ENCODE data around the gene SEC22C. TPM values are rescaled to one million over a fixed set of nuclear protein-coding genes. Genes with fewer than 3 reads are reported as not detected.

Gene SEC22C
- polyA plus RNA-seq, 1 donor (not counting 4 experiments of a cell fraction or from before 2014, with no cell fraction given) = 58.4 TPM

- Histone ChIP-seq H2AFZ (ENCODE audit: control insufficient read depth, low read length) (no peak overlapping the region), H3K27me3 (ENCODE audit: control insufficient read depth, extremely low read depth, insufficient read depth, low read length) (peaks cover 10% of the 10 kb centered on the region), H3K4me3 (ENCODE audit: control insufficient read depth in 2 of 3, extremely low read depth in 1 of 3, insufficient read depth in 2 of 3, low read depth in 1 of 3, low read length in 3 of 3) (peak overlapping the region in 2 of 3 experiments; percentile 44 to 75), H3K36me3 (ENCODE audit: control insufficient read depth in 2 of 2, extremely low read depth in 1 of 2, insufficient read depth in 2 of 2, low read length in 2 of 2) (no peaks in the 10 kb centered on the region), H3K9me1 (ENCODE audit: control insufficient read depth, extremely low read depth, insufficient read depth, low read length) (peaks cover 2% of the 10 kb centered on the region), H3K4me1 (ENCODE audit: control insufficient read depth, extremely low read depth, insufficient read depth, low read length) (peaks cover 30% of the 10 kb centered on the region), H3K4me2 (ENCODE audit: control insufficient read depth, extremely low read depth, insufficient read depth, low read depth, low read length) (peak overlapping the region; percentile 87), H4K20me1 (ENCODE audit: control insufficient read depth, extremely low read depth, insufficient read depth, low read length) (no peaks in the 10 kb centered on the region), H3K9ac (ENCODE audit: control insufficient read depth, extremely low read depth, insufficient read depth, low read length) (peak overlapping the region; percentile 13), H3K27ac (ENCODE audit: control insufficient read depth, insufficient read depth, low read length) (no peak overlapping the region), H3K79me2 (ENCODE audit: control insufficient read depth, insufficient read depth, low read length) (no peaks in the 10 kb centered on the region), H3K9me3 (ENCODE audit: control insufficient read depth, low read depth, low read length) (no peaks in the 10 kb centered on the region)
- DNase-seq (ENCODE audit: low read depth, low spot score) = no peak
- dilution Hi-C loops (cut with MboI; ENCODE audit: extremely low pct_ligation_motif_present, low sequenced_read_pairs) = no loop called here
- TF ChIP-seq EZH2 (IDR thresholded peaks at IDR 0.05; ENCODE audit: low read length) (no peak), CTCF (optimal IDR thresholded peaks at IDR 0.05 in 1 of 3, IDR thresholded peaks at IDR 0.05 in 1 of 3, conservative IDR thresholded peaks at IDR 0.05 in 1 of 3; ENCODE audit: extremely low read depth in 1 of 3, insufficient read depth in 2 of 3, low read length in 3 of 3) (no peak)
- FAIRE-seq = no peak
These were observed 78.4 kb downstream of the SEC22C start for GRCh38 chr3:42503251-42503924.

GRCh38 chr3:42502429-42503250, 79.1 kb downstream of the SEC22C start, which contains the start of gene VIPR1:
TSS of gene VIPR1 (plus strand) at chr3:42502643. CDS start at chr3:42502736, 93 bp downstream.
- dilution Hi-C loops (cut with MboI; ENCODE audit: extremely low pct_ligation_motif_present, low sequenced_read_pairs) = no loop called here
- H4K20me1 ChIP-seq (ENCODE audit: control insufficient read depth, extremely low read depth, insufficient read depth, low read length) = no peaks in the 10 kb centered on the region
- DNase-seq (ENCODE audit: low read depth, low spot score) = peak; percentile 44
- peak within 1 kb of the TSS; percentile 40 for H3K27ac ChIP-seq (ENCODE audit: control insufficient read depth, insufficient read depth, low read length)
- peak within 1 kb of the TSS; percentile 54 for H3K9ac ChIP-seq (ENCODE audit: control insufficient read depth, extremely low read depth, insufficient read depth, low read length)
- no peak for TF ChIP-seq CTCF (optimal IDR thresholded peaks at IDR 0.05 in 1 of 3, IDR thresholded peaks at IDR 0.05 in 1 of 3, conservative IDR thresholded peaks at IDR 0.05 in 1 of 3; ENCODE audit: extremely low read depth in 1 of 3, insufficient read depth in 2 of 3, low read length in 3 of 3)
- no peak for TF ChIP-seq EZH2 (IDR thresholded peaks at IDR 0.05; ENCODE audit: low read length)
- no peaks in the 10 kb centered on the region for H3K9me3 ChIP-seq (ENCODE audit: control insufficient read depth, low read depth, low read length)
- H2AFZ ChIP-seq (ENCODE audit: control insufficient read depth, low read length) = peak within 1 kb of the TSS; percentile 87
- FAIRE-seq = peak; percentile 57
- peaks cover 30% of the 10 kb centered on the region for H3K4me1 ChIP-seq (ENCODE audit: control insufficient read depth, extremely low read depth, insufficient read depth, low read length)
- H3K4me3 ChIP-seq (ENCODE audit: control insufficient read depth in 2 of 3, extremely low read depth in 1 of 3, insufficient read depth in 2 of 3, low read depth in 1 of 3, low read length in 3 of 3) = peak within 1 kb of the TSS; percentile 44 to 75 (median 66)
- H3K4me2 ChIP-seq (ENCODE audit: control insufficient read depth, extremely low read depth, insufficient read depth, low read depth, low read length) = peak within 1 kb of the TSS; percentile 87
- H3K36me3 ChIP-seq (ENCODE audit: control insufficient read depth in 2 of 2, extremely low read depth in 1 of 2, insufficient read depth in 2 of 2, low read length in 2 of 2) = no peaks in the 10 kb centered on the region
- H3K79me2 ChIP-seq (ENCODE audit: control insufficient read depth, insufficient read depth, low read length) = no peaks in the 10 kb centered on the region
- H3K9me1 ChIP-seq (ENCODE audit: control insufficient read depth, extremely low read depth, insufficient read depth, low read length) = peaks cover 2% of the 10 kb centered on the region
- peaks cover 10% of the 10 kb centered on the region for H3K27me3 ChIP-seq (ENCODE audit: control insufficient read depth, extremely low read depth, insufficient read depth, low read length)

Data from keratinocyte (primary cell).